Left colon (tissue), 2 donors: ENCODE data around the gene ANTXR1. TPM values are rescaled to one million over a fixed set of nuclear protein-coding genes. Genes with fewer than 3 reads are reported as not detected.

Experiments used
- ATAC-seq: fragments of 200-7000 bp; cut with Tn5 transposase; one replicate; pipeline ENCODE4 v1.9.1; 2020; ENCODE audit warnings: mild to moderate bottlenecking, moderate library complexity
- DNase-seq, 2 donors: peaks; one replicate each; pipeline ENCODE4 v3.0.0-alpha.2; 2020
- intact Hi-C, 2 donors: fragments of 100-400 bp; cut with DNase I in 1 of 2; cut with micrococcal nuclease in 1 of 2; formaldehyde crosslinking; loops; one replicate each; pipeline versions ENCODE4 v1.11.2 to v1.14.0; 2022; cut with DNase I, micrococcal nuclease
- total RNA-seq, 2 donors: library from RNA; stranded (reverse); fragmentation: NEBNext Ultra II Directional; extraction: Animal tissue kit (Norgen Biotek cat#: 25700); gene quantifications; one replicate each; pipeline ENCODE4 v1.2.1, GENCODE V29; 2021
- donor health status: DM: no; HTN: no; CAD: no.
- donor health status: DM: yes; HTN: yes; CAD: no.

ANTXR1 gene
- total RNA-seq, 2 donors from 2014 or later, result 13.8 to 17.3 TPM

DNA sequence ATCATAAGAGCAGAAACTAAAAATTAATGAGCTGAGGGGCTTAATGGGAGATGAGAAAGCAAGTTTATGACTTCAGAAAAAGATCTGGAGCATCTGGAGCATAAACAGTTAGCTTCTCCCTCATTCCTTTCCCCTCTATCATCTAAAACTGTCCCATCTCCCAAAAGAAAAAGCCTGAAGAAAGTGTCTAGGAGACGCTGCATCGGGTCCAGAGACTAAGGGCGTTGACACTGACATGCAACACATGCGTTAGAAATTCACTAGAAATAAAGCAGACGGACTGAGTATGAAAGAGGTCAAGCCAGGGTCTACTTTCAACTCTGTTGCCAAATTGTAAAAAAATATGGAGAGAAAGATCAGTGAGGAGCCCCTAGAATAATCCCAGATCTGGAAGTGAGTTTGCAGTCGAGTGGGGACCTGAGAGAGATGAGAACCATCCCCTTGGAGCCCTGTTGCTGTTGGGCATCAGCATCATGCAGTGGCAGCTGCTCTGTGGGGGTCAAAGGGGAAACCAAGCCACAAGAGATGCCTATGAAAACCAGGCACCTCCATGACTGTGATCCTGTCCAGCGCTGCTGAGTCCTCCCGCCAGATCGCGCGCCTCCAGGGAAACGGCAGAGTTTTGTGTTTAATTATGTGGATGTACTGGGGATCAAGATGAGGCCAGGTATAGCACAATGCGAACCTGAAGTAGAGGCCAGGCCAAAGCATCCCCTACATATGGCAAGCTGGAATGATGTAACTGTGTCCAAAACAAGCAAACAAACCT, 13.9 kb downstream of the ANTXR1 start:
- intact Hi-C loops, result loop anchor here in 1 of 2 donors (5.0 kb wide), 1 partner anchor 280 kb away; no protein-coding TSS in a partner anchor
- ATAC-seq (no peak), DNase-seq (no peak)

DNA sequence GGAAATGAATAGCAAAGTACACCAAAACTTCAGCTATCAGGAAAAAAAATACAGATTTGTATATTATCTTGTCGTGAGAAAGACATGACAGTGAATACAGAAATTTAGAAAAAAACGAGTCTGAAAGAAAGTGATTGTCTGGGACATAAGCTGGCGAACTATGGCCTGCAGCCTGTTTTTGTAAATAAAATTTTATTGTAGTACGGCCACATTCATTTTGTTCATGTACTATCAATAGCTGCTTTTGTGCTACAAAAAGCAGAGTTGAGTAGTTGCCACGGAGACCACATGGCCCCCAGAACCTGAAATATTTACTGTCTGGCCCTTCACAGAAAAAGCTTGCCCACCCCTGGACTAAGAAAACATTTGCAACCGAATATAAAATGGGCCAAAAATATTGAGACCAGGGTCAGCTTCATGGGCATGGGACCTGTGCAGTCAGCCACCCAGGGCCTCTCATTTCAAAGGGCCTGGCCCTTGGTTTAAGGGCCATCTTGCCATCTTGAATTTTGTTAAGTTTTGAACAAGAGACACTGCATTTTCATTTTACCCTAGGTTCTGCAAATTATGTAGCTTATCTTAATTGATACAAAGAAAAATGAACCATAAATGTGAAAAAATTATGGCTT, 17.9 kb downstream of the ANTXR1 start:
- intact Hi-C loops, result no loop called here
- DNase-seq (no peak), ATAC-seq (no peak)

DNA sequence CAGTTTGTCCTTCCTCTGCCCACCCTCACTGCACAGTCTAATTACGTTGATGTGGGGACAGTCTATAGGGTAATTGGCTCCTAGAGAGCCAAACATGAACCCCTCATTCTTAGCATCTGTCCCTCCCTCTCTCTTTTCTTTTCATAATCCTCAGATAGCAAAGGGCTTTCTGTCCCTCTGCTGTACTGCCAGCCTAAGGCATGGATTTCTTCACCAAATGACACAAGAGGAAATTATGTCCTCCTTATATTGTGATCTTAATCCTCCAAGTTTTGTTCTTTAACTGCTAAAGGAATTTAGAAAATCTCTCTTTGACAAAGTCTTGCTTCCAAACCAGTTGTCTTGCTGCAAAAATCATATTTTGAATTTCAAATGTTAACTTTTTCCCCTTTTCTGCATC, 18.5 kb downstream of the ANTXR1 start:
- no peak for ATAC-seq
- no peak for DNase-seq
- intact Hi-C loops, result no loop called here

DNA sequence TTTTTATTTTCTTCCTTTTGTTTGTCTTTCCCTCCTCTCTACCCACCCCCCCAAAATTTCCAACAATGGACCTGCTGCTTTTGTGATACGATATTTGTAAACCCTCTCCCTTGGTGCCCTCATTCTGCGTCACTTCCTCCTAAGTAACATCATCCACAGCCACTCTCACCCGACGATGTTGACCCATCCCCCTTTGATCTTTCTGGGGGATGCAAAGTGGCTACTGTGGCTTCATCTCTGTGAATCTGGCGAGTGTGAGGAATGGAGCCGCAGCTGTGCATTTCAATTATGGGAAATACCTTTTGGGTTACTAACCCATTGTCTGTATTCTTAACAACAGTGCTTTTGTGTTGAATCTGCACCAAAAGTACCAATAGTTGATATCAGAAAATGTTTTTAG, 19.4 kb downstream of the ANTXR1 start:
- no peak for DNase-seq
- intact Hi-C loops, result no loop called here
- ATAC-seq, result no peak

DNA sequence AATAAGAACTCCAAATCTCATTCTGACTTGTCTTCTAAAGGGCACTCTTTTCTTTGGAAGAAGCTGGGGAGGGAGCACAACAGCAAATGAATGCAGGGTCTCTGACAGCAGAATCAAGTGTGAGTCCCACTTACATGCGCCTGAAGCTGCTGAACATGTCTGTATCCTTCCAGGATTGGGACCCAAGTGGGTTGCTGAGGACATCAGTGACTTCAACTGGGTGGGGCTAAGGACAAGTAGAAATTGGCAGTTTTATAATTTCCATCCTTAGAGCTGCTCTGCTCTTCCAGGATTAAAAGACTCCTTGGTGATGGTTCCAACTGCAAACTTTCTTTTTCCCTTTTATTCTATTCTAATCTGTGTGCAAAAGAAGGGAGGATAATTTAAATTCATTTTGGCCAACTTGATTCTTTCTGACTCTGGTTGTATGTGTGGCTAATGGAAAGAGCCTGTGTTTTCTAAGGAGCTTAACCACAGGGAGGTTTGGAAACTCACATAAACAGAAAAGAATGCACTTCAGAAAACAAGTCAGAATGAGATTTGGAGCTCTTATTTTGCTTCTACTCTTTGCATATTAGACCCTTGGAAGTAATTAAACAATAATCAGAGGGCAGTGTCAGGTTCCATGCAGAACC, 20.6 kb downstream of the ANTXR1 start:
- ATAC-seq (no peak), DNase-seq (no peak)
- intact Hi-C loops, result no loop called here

DNA sequence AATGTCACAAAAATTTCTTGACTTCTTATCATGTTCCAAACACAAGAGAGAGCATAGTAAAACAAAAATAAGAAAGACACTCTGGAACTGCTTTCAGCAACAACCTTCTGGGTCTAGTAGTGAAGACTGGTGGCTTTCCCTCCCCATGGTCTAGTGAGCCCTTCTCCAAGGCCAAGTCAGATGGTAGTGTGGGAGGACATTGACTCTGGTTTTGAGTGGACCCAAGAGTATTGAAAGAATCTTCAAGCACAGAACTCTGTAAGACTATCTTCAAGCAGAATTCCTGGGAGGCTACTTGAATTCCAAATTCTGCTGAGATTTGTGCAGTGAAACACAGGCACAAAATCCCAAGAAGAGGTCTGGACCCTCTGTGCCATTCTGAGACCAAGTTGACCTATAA, 21.1 kb downstream of the ANTXR1 start:
- ATAC-seq (no peak), DNase-seq (no peak)

DNA sequence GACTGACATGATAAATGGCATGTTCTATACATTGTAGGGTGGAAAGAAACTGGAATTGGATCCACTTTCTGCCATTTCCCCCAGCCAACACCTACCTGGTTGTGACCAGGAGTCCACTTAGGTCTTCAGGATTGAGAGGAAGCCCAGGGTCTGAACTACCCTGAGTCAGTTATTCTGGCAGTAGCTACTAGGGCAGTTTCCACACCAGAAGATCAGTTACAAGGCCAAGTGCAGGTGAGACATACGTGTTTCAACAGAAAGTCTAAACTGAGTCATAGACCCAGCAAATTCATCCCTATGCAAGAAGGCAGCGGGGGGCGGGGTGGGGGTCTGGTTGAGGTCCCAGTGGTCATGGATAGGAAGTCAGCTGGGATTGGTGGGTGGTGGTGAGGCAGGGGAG, 21.9 kb downstream of the ANTXR1 start:
- intact Hi-C loops, result no loop called here
- no peak for ATAC-seq
- DNase-seq, result no peak

More for the DNA sequence above, 21.1 kb downstream of the ANTXR1 start:
- intact Hi-C loops, result no loop called here

DNA sequence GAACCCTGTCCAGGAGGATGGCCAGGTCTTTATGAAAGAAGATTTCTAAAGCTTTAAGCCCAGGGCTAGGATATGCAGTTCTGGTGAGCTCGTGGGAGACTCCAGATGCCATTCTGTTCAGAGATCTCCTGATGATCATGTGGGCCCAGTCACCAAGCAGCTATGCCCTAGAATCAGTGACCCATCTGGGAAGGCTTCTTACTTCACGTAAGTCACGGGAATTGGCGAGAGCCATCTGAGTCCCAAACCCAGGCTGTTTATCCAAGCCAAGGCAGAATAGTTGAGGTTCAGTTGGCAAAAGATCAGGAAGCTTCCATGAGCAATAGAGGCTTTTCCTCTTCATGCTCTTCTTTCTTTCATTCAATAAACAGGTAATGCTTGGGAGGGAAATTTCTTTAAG, 23.9 kb downstream of the ANTXR1 start:
- DNase-seq (no peak), ATAC-seq (no peak)
- intact Hi-C loops, result no loop called here

DNA sequence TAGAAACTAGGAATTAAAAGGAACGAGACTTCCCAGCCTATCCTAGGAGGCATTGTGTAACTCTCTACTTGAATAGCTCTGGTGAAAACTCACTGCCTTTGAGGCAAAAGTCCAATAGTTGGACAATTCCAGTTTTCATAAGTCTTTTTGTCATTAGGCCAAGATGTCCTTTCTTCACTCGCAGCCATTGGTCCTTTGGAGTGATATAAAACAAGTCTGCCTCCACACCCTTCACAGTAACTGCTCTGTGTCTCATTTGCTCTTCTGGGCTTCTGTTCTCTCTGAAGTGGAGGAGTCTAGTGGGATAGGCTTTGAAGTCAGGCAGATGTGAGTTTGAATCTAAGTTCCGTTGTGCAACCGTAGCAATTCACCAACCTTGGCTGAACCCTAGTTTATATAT, 28.2 kb downstream of the ANTXR1 start:
- no peak for ATAC-seq
- DNase-seq, result no peak
- intact Hi-C loops, result no loop called here

DNA sequence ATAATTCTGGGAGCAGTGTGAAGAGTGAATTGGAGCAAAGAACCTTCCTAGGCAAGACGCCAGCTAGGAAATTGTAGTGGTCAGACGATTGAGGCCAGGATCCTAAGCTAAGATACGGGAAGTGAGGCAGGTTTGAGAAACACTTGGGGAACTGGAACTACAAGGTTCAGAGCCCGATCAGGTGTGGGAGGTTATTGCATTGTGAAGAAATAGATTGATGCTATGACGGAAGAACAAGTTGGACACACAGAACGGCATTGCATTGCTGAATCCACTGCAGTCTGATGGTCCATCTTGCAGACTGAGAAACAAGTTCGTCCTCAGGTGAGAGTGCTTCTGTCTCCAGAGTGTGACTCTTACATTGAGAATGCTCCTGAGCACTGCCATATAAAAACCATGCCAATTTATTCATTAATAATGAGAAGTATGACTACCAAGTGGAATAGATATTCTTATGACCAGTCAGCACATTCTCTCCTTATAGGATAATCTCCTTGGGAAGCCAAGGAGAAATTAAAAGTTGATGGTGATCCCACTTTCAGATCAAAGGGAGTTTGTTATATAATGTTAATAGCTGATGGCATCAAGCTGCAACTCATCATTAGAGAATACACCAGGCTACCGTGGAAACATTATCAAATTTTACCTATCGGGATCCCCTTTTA, 30.9 kb downstream of the ANTXR1 start:
- intact Hi-C loops, result no loop called here
- ATAC-seq (no peak), DNase-seq (no peak)

DNA sequence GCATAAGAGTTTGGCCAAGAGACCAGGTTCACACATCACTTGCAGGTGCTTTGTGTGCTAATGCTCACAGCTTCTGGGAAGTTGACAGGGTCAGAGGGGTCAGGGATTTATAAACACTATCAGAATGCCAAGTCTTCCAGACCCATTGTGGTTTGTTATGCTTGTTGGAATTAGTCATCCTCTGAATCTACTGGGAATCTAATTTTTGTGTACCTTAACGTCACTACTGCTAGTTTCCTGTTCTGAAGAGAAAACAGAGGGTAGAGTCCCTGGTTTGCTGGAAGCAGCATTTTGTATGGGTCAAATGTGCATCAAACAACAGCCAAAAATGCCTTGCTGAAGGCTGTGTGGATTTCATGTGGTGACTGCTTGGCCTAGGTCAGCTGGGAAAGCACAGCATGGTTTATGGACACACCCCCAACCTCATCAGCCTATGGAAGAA, 33.3 kb downstream of the ANTXR1 start:
- ATAC-seq (no peak), DNase-seq (no peak)
- intact Hi-C loops, result no loop called here

DNA sequence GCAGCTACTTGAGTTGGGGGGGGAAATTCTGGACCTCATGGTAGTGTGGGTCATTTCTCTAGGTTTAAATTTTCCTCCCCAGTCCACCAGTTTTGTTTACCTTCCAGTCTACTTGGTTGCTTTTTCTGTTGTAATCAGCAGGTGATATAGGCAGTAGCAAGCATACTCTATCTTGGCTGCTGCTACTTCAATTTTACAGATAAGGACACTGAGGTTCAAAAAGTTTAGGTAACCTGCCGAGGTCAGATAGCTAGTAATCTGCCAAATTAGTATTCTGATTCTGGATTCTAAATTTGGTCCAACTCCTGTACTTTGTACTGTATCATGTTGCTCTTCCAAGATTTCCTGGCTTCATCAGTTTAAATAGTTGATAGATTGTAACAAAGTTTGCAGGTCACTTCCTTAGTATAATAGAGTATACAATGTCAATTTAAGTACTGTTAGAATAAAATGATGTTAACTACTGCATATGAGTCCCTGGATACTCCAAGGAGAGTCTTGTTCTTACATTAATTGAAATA, 34.7 kb downstream of the ANTXR1 start:
- ATAC-seq, result no peak
- intact Hi-C loops, result no loop called here
- DNase-seq, result no peak

DNA sequence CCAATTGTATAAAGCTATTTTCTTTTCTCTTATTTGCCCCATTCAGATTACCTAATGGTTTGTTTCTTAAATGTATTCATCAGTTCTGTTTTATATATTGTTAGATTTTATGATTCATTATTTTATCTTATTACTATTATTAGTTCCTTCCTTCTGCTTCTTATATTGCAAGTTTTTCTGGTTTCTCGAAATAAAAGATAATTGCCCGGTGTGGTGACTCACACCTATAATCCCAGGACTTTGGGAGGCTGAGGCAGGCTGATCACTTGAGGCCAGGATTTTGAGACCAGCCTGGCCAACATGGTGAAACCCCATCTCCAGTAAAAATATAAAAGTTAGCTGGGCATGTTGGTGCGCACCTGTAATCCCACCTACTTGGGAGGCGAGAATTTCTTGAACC, 37.8 kb downstream of the ANTXR1 start:
- no peak for DNase-seq
- intact Hi-C loops, result no loop called here
- no peak for ATAC-seq

DNA sequence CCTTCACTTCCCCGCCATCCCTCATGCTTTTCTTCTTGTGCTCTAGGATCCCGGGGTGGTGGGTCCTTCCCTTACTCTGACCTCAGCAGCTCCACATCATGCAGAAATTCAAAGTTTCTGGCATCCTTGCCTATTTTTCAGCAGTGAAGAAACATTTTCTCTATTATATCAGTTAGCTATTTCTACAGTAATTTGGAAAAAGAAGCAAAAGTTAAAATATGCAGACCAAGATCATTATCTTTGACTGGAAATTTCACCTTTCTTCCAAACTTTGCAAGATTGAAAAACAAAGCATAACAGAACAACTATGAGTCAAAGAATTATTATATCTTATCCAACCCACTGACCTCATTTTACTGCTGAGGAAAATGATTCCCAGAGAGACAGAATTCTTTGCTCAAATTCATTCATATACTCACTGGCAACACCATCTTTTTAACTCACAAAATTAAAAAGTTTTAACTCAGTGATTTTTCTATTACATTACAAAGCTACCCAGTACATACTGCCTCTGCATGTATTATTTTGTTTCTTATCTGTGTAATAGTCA, 40.5 kb downstream of the ANTXR1 start:
- ATAC-seq (no peak), DNase-seq (no peak)
- intact Hi-C loops, result no loop called here

DNA sequence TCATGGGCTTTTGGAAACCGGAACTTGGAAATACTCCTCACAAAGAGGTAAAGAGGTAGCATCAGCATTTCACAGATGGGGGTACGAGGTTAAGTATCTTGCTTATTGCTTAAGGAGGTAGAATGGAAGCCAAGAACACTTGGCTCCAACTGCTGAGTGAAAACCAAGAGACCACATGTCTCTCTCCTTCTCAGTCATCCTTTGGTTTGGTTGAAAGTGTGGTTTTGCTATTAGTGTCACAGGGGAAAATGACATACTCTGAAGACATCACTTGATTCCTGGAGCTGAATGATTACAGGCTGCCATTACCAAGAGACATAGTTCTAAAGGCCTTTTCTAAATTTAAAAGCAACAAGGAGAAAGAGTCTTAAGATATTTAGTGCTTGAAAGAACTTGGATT, 41.5 kb downstream of the ANTXR1 start:
- ATAC-seq, result no peak
- intact Hi-C loops, result no loop called here
- DNase-seq, result no peak

DNA sequence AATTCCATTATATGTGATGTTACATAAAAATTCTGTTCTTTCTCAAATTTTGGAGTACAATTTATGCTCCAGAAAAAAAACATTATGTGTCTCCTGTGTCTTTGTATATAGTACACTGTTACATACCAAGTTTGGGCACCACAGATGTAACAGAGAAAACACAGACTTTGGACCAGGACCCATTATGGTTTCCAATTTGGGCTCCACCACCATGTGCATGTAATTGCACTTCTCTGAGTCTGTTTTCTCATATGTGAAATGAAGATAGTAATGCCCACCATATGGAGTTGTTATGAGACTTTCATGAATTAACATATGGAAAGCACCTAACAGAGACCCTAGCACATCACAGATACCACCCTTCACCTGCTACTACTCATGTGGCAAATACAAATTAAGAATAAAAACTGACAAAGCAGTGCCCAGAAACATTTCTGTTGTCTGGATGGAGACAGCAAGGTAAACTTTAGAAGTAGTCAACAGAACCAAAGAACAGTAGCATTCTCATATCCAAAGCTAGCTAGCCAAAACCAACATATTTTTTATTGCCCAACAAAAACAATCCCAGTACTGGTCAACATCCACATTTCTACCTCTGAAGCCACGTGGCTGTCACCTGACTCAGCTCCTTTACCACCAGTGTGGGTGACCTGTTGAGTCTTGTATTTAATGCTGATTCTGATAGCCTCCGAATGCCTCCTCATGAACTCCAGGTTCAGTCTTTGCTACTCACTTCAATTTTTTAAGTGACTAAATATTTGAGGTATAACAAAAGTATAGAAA, 42.9 kb downstream of the ANTXR1 start:
- no peak for DNase-seq
- intact Hi-C loops, result no loop called here
- ATAC-seq, result no peak

DNA sequence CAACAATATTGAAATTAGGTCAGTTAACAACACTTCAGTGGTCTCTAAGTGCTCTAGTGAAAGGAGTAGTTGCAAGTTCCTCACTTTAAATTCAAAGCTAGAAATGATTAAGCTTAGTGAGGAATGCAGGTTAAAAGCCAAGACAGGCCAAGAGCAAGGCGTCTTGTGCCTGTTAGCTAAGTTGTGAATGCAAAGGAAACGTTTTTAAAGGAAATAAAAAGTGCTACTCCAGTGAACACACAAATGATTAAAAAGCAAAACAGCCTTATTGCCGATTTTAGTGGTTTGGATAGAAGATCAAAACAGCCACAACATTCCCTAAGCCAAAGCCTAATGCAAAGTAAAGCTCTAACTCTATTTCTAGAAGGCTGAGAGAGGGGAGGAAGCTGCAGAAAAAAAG, 44.7 kb downstream of the ANTXR1 start:
- intact Hi-C loops, result no loop called here
- ATAC-seq, result no peak
- no peak for DNase-seq

DNA sequence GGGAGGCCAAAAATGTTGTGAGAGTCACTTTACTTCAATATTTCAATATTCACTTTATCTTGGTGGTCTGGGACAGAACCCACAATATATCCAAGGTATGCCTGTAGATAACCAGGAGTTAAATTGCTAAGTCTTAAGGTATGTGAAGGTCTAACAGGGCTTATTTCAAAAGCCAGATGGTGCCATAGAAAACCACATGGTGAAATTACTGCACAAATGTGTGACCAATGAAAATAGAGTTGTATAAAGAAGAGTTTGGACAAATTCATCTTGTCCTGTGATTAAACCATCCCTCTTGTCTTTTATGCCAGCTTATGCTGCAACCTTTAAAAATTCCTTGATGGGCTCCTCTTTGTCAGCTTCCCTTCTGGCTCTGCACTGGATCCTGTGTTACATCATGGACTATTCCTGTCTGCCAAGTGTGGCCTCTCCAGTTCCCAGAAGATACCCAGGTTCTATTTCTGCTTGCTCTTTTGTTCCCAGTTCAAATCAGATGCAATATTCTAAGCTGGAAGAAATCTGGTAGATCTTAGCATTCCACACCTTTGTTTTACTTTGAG, 46.8 kb downstream of the ANTXR1 start:
- no peak for ATAC-seq
- intact Hi-C loops, result no loop called here
- no peak for DNase-seq
